ENCODE measurements around the gene NAPA.

NAPA gene

DNA sequence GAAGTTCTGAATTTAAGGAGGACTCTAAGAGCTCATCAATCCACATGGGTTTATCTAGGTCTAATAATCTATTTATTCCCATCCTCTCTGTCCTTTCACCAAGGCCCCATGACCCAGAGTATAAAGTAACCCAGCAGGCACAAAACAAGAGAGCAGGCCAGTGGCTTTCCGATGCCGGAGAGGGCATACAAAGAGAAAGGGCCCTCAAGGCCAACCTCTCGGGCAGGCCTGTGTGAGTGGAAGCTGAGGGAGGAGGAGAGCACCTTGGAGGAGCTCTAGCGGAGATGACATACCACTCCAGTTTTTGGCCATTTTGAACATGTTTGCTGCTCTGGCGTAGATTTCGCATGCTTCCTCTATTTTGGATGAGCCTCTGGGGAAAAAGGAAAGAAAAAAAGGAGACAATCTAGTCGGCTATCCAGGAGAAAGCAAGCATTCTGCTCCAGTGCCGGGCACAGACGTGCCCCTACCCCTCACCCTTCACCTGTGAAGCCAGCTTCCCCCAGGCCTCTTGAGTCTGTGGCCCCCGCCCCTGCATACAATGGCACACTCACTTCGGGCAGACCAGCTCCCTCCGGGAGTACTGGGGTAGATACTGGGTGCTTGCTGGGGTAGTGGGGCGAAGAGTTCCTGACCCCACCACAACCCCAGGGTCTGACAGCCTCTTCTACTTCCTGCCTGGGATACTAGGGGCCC, 11.6 kb downstream of the NAPA start:
- no peak overlapping the region for H3K27ac ChIP-seq (ENCODE audit: low read depth, low read length)
- H3K9me3 ChIP-seq (ENCODE audit: control insufficient read depth, insufficient read depth, low read length), result no peaks in the 10 kb centered on the region
- no peaks in the 10 kb centered on the region for H3F3A ChIP-seq (ENCODE audit: control insufficient read depth, insufficient read depth)
- no peaks in the 10 kb centered on the region for H3K9me2 ChIP-seq (replicated peaks; ENCODE audit: control insufficient read depth, low read length)
- no peak overlapping the region for H3K4me3 ChIP-seq (ENCODE audit: low read length)
- H4K20me1 ChIP-seq (ENCODE audit: control insufficient read depth, insufficient read depth, low read depth, low read length), result no peaks in the 10 kb centered on the region
- peaks cover 34% of the 10 kb centered on the region for H3K36me3 ChIP-seq (ENCODE audit: control insufficient read depth, low read length)
- H3K4me1 ChIP-seq (ENCODE audit: control insufficient read depth, low read length), result no peaks in the 10 kb centered on the region
- H3K79me2 ChIP-seq (ENCODE audit: control insufficient read depth, low read length), result peaks cover 27% of the 10 kb centered on the region
- no peak overlapping the region for H3K4me2 ChIP-seq (ENCODE audit: low read length)
- no peaks in the 10 kb centered on the region for H3K27me3 ChIP-seq (ENCODE audit: control insufficient read depth, low read length)
- TF ChIP-seq CTCF (IDR thresholded peaks at IDR 0.05; ENCODE audit: low read depth, low read length, poor library complexity, severe bottlenecking) (no peak), EZH2phosphoT487 (IDR thresholded peaks at IDR 0.05; ENCODE audit: borderline replicate concordance, low read length) (no peak)

DNA sequence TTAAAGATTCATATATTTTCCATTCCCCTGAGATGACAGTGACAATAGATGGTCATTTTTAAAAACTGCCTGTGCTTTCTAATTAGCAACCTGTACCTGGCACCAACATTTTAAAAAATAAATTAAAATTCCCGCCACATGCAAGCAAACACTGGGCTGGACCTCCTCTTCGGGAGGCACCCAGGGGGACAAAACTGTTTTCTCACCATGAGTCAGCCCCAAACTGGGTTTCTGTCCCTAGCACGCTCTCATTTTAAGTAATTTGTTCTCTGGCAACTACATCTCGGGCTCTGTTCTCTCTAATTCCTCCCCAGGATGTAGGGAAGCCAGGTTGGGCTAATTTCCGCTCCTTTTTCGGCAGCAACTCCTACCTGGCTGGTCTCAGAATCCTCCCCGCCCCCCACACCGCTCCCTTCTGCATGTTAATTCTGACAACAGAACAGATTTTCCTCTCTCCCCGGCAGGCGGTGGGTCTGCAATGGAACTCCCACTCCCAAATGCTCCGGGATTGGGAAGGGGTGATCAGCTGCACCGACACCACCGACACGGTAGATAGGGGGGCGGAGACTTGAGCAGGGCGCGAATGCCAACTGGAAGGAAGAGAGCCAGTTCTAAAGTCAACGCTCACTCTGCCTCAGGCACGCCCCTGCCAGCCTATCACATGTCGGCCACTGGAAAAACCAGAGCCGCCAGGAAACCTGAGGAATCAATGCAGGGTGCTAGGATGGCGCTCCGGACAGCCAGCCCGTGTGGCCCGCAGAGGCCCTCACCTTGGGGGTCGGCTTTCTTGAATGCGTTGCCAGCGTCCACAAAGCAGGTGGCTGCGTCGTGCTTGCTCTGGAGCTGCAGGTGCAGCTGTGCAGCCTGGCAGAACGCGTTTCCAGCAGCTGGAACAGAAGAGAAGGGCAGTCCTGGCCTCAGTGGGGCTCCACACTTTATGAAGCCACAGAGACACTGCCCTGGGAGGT, 14.7 kb downstream of the NAPA start:
- no peaks in the 10 kb centered on the region for H3K27me3 ChIP-seq (ENCODE audit: control insufficient read depth, low read length)
- H3K79me2 ChIP-seq (ENCODE audit: control insufficient read depth, low read length), result peaks cover 4% of the 10 kb centered on the region; the same call in 1 of the 2 replicates
- H4K20me1 ChIP-seq (ENCODE audit: control insufficient read depth, insufficient read depth, low read depth, low read length), result no peaks in the 10 kb centered on the region
- H3K4me3 ChIP-seq (ENCODE audit: low read length), result no peak overlapping the region
- H3K4me2 ChIP-seq (ENCODE audit: low read length), result no peak overlapping the region
- no peaks in the 10 kb centered on the region for H3K4me1 ChIP-seq (ENCODE audit: control insufficient read depth, low read length)
- TF ChIP-seq EZH2phosphoT487 (IDR thresholded peaks at IDR 0.05; ENCODE audit: borderline replicate concordance, low read length) (no peak), CTCF (IDR thresholded peaks at IDR 0.05; ENCODE audit: low read depth, low read length, poor library complexity, severe bottlenecking) (no peak)
- H3K9me2 ChIP-seq (replicated peaks; ENCODE audit: control insufficient read depth, low read length), result no peaks in the 10 kb centered on the region
- no peaks in the 10 kb centered on the region for H3K9me3 ChIP-seq (ENCODE audit: control insufficient read depth, insufficient read depth, low read length)
- H3K36me3 ChIP-seq (ENCODE audit: control insufficient read depth, low read length), result peaks cover 46% of the 10 kb centered on the region
- no peak overlapping the region for H3K27ac ChIP-seq (ENCODE audit: low read depth, low read length)
- no peaks in the 10 kb centered on the region for H3F3A ChIP-seq (ENCODE audit: control insufficient read depth, insufficient read depth)

DNA sequence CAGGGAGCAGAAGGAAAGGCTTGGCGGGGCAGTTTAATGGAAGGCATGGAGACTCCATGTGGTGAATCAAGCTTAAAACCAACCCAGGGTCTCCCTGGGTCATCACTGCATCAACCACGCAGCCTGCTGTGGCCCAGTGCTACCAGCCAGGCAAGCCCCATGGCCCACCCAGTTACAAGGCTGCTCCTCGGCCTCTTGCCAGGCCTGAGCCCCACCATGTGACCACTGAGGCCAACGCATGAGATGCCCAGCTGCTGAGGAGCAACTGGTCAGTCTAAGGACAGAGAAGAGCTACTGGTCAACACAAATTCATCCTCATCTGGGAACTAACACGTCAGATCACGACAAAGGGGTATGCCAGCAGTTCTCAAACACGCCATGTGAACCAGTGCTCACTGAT, 15.5 kb downstream of the NAPA start:
- TF ChIP-seq EZH2phosphoT487 (IDR thresholded peaks at IDR 0.05; ENCODE audit: borderline replicate concordance, low read length) (no peak), CTCF (IDR thresholded peaks at IDR 0.05; ENCODE audit: low read depth, low read length, poor library complexity, severe bottlenecking) (no peak)
- H3K4me1 ChIP-seq (ENCODE audit: control insufficient read depth, low read length), result no peaks in the 10 kb centered on the region
- peaks cover 4% of the 10 kb centered on the region; the same call in 1 of the 2 replicates for H3K79me2 ChIP-seq (ENCODE audit: control insufficient read depth, low read length)
- H3K27ac ChIP-seq (ENCODE audit: low read depth, low read length), result no peak overlapping the region
- H3K36me3 ChIP-seq (ENCODE audit: control insufficient read depth, low read length), result peaks cover 46% of the 10 kb centered on the region
- no peak overlapping the region for H3K4me2 ChIP-seq (ENCODE audit: low read length)
- no peaks in the 10 kb centered on the region for H3K9me2 ChIP-seq (replicated peaks; ENCODE audit: control insufficient read depth, low read length)
- no peak overlapping the region for H3K4me3 ChIP-seq (ENCODE audit: low read length)
- H3K27me3 ChIP-seq (ENCODE audit: control insufficient read depth, low read length), result no peaks in the 10 kb centered on the region
- H4K20me1 ChIP-seq (ENCODE audit: control insufficient read depth, insufficient read depth, low read depth, low read length), result no peaks in the 10 kb centered on the region
- no peaks in the 10 kb centered on the region for H3F3A ChIP-seq (ENCODE audit: control insufficient read depth, insufficient read depth)
- H3K9me3 ChIP-seq (ENCODE audit: control insufficient read depth, insufficient read depth, low read length), result no peaks in the 10 kb centered on the region

All from DOHH2 (cell line).